B cell (primary cell): ENCODE data around the gene IRGQ.

Experiments
- EZH2 ChIP-seq: IDR thresholded peaks from 2 replicates; pipeline ENCODE4 v1.6.1; 2012; ENCODE audit warnings: borderline replicate concordance, low read depth, mild to moderate bottlenecking, moderate library complexity, low read length; ENCODE audit not compliant: insufficient read depth, poor library complexity, severe bottlenecking
- TF ChIP-seq, protein P1 (sequence below): fragments of 200-600 bp; IDR thresholded peaks from one replicate; pipeline ENCODE4 v1.8.0; 2022; ENCODE audit warnings: antibody characterized with exemption, mild to moderate bottlenecking

DNA sequence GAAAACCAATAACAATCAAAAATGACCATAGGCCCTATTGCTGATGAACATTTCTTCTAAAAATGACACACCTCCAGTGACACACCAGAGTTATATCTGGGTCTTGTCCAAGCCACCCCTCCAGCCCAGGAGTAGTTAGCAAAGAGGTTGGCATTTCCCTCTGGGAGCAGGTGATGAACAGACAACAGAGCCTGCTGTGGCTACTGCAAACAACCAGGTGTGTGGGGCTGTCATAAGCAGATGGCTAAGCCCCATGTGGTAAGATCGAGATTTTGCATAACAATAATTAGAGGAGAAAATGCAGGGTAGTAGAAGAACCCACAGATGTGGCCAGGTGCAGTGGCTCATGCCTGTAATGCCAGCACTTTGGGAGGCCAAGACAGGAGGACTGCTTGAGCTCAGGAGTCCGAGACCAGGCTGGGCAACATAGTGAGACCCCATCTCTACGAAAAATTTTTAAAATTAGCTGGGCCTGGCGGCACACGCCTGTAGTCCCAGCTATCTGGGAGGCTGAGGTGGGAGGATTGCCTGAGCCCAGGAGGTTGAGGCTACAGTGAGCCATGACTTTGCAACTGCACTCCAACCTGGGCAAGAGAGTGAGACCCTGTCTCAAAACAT lies 25.7 kb downstream of the IRGQ start:
- TF ChIP-seq EZH2 = no peak
- TF ChIP-seq, protein P1, sequence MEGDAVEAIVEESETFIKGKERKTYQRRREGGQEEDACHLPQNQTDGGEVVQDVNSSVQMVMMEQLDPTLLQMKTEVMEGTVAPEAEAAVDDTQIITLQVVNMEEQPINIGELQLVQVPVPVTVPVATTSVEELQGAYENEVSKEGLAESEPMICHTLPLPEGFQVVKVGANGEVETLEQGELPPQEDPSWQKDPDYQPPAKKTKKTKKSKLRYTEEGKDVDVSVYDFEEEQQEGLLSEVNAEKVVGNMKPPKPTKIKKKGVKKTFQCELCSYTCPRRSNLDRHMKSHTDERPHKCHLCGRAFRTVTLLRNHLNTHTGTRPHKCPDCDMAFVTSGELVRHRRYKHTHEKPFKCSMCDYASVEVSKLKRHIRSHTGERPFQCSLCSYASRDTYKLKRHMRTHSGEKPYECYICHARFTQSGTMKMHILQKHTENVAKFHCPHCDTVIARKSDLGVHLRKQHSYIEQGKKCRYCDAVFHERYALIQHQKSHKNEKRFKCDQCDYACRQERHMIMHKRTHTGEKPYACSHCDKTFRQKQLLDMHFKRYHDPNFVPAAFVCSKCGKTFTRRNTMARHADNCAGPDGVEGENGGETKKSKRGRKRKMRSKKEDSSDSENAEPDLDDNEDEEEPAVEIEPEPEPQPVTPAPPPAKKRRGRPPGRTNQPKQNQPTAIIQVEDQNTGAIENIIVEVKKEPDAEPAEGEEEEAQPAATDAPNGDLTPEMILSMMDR = no peak
